SH-SY5Y (cell line): ENCODE data around the gene TM9SF4.

ENCODE experiments used
- GATA2 ChIP-seq: IDR thresholded peaks from 2 replicates; pipeline ENCODE4 v1.6.1; 2011; ENCODE audit warnings: mild to moderate bottlenecking, low read depth, low read length
- GATA3 ChIP-seq: IDR thresholded peaks from 2 replicates; pipeline ENCODE4 v1.6.1; 2011; ENCODE audit warnings: low read depth, mild to moderate bottlenecking, low read length, moderate library complexity

DNA sequence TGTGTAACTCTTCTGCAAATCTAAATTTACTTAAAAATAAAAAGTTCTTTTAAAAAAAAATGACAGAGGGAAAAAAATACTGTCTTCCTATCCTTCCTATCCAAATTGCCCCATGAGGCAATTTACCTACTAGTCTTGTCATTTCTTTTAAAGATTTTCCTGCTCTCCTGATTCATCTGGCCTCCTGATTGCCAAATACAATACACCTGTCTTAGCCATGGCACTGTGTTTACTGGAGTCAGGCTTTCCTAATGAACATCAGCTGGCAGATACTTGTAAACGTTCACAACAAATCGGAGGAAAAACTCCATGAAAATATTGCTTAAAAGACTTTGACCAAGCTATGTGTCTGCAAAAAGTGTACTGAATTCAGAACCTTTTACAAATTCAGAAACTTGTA lies 21.5 kb downstream of the TM9SF4 start:
- TF ChIP-seq GATA3 (no peak), GATA2 (no peak)
